Globus pallidus (tissue), 1 donor: ENCODE results near the gene PARP15.
"Not testable (repeated sequence)": the region's sequence is repeated elsewhere in the genome, so short reads cannot be mapped to it uniquely, and the experiment has no call there.

Source experiments
- DNase-seq: peaks from one replicate; pipeline ENCODE4 v3.0.0-alpha.2; 2015; ENCODE audit warnings: low spot score

PARP15 gene

GRCh38 chr3:122619040-122619439 lies 41.6 kb downstream of the PARP15 start:
- no peak for DNase-seq

- DNase-seq = no peak
These were observed 42.9 kb downstream of the PARP15 start for GRCh38 chr3:122620399-122620798.

GRCh38 chr3:122621112-122621511 lies 43.7 kb downstream of the PARP15 start:
- no peak for DNase-seq

GRCh38 chr3:122623031-122623829 lies 45.8 kb downstream of the PARP15 start:
- no peak for DNase-seq

DNA sequence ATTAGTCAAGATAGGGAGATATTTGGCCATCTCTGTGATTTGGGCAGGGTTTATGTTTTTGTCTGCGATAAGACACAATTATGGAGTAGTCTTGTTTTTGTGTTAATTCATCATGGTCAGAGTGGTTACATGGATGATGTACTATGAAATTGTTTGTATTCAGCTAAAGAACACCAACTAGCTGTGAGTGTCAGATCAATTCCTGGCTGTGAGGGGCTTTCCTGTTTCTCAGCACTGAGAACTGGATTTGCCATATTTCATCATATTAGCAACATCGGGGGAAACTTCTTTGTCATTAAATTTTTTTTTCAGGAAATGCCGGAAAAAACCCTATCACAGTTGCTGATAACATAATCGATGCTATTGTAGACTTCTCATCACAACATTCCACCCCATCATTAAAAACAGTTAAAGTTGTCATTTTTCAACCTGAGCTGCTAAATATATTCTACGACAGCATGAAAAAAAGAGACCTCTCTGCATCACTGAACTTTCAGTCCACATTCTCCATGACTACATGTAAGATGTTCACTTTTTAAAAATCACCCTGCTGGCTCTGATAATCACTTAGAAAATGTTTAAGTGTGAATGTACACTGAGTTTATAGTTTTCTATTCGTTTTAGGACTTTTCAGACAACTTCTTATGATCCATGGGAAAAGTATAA lies 49.2 kb downstream of the PARP15 start:
- DNase-seq = no peak

- DNase-seq = no peak
These were observed 49.9 kb downstream of the PARP15 start for GRCh38 chr3:122627301-122627700.

DNA sequence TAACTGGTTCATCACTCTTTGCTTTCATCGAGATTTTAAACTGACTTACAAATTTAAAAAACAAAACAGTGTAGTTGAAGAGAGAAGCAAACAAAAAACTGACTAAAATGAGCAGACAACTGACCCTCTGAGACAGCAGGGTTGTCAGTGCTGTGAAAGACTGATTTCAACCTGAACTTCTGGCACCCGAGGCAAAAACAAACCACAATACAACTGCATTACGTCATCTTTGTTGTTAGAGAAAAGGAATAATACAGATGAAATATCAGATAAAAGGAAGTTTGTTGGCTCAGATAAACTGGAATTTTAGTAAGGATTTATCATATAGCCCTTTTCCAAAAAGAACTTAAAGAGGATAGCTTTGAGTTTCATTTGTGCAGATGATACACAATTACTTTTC lies 51.1 kb downstream of the PARP15 start:
- DNase-seq = no peak

GRCh38 chr3:122629763-122630162 lies 52.3 kb downstream of the PARP15 start:
- DNase-seq = no peak

- no peak for DNase-seq
These were observed 58.3 kb downstream of the PARP15 start for GRCh38 chr3:122635789-122636188.

- no peak for DNase-seq
These were observed 59.2 kb downstream of the PARP15 start for GRCh38 chr3:122636697-122637096.

- DNase-seq = no peak
These were observed 63.1 kb downstream of the PARP15 start for GRCh38 chr3:122640437-122640999.

GRCh38 chr3:122642935-122643334 lies 65.5 kb downstream of the PARP15 start:
- DNase-seq = no peak

GRCh38 chr3:122646146-122646988 lies 68.9 kb downstream of the PARP15 start:
- DNase-seq = no peak

DNA sequence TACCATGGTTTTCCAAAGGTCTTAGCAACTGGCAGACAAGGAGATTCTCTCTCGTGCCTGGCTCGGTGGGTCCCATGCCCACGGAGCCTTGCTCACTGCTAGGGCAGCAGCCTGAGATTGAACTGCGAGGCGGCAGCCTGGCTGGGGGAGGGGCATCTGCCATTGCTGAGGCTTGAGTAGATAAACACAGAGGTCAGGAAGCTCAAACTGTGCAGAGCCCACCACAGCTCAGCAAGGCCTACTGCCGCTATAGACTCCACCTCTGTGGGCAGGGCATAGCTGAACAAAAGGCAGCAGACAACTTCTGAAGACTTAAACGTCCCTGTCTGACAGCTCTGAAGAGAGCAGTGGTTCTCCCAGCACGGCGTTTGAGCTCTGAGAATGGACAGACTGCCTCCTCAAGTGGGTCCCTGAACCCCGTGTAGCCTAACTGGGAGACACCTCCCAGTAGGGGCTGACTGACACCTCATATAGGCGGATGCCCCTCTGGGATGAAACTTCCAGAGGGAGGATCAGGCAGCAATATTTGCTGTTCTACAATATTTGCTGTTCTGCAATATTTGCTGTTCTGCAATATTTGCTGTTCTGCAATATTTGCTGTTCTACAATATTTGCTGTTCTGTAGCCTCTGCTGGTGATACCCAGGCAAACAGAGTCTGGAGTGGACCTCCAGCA lies 73.9 kb downstream of the PARP15 start:
- not testable (repeated sequence) for DNase-seq

DNA sequence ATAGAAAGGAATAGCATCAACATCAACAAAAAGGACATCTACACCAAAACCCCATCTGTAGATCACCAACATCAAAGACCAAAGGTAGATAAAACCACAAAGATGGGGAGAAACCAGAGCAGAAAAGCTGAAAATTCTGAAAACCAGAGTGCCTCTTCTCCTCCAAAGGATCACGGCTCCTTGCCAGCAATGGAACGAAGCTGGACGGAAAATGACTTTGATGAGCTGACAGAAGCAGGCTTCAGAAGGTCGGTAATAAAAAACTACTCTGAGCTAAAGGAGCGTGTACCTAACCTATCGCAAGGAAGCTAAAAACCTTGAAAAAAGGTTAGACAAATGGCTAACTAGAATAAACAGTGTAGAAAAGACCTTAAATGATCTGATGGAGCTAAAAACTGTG lies 74.5 kb downstream of the PARP15 start:
- not testable (repeated sequence) for DNase-seq

DNA sequence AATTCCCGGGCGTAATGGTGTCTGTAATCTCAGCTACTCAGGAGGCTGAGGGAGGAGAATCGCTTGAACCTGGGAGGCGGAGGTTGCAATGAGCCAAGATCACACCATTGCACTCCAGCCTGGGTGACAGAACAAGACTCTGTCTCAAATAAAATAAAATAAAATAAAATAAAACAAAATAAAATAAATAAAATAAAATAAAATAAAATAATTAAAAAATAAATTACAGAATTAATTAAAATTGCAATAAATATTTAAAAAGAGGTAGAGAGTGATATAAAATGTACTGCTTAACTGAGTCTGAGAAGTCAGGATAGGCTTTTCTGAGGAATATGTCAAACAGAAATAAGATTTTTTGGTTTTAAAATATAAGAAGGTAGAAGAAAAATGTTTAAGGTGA lies 80.9 kb downstream of the PARP15 start:
- not testable (repeated sequence) for DNase-seq

DNA sequence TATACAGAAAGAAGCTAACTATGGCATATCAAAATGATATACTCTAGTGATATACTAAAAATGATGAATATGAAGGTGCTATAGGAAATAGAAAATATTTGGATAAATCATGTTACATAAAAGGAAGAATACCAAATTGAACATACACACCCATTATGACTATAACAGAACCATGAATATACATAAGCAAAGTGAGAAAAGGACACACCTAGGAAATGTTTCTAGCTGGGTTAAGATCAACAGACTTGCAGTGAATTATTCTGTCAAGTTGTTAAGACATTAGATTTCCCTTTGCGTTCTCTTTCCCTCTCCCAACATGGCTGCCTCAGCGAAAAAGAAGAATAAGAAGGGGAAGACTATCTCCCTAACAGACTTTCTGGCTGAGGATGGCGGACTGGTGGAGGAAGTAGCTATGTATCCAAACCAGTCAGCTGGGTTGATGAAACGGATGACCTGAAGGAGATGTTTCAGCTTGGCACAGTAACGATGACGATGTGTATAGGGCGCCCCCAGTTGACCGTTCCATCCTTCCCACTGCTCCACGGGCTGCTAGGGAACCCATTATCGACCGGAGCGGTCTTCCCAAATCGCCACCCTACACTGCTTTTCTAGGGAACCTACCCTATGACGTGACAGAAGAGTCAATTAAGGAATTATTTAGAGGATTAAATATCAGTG lies 83.0 kb downstream of the PARP15 start:
- no peak for DNase-seq

GRCh38 chr3:122661633-122662032 lies 84.2 kb downstream of the PARP15 start:
- no peak for DNase-seq

DNA sequence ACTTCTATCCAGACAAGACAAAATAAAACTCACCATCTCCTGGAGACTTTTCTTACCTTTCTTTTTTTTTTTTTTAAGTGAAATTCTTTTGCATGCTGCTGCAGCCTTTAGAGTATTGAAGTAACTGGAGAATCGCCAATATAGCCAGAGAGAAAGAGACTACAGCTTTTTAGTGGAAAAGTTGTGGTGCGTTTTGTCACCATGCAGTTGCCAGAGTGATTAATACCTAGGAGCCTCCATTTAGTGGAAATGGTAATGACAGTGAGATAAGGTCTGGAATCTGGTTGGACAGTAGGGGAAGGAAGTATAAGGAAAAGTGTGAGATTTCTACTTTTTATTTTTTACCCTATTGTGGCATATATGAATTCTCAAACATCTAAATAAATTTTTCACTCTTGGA lies 85.1 kb downstream of the PARP15 start:
- no peak for DNase-seq

DNA sequence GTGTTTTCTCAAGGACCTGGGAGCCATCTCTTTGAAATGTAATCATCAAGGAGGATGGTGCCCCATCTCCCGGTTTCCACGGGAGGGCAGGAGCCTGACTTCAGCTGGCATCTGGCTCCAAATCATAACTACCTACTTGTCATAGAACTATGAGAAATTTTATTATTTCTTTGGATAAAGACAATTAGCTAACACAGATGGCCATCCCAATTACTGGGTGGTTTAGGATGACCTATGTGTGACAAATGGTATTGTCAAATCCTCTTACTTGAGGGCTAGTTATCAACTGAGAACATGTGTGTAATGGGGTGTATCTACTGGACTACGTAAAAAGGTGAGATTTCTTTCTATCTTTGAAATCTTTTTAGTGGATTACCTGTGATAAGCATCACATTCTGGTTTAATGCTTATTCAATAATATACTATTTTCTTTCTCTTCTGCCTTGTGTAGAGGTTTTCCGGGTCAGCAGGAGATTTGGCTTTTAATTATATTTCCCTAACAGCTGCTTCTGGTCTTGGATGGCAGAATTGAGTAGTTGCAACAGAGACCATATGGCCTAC lies 87.9 kb downstream of the PARP15 start:
- DNase-seq = no peak

- DNase-seq = no peak
These were observed 88.4 kb downstream of the PARP15 start for GRCh38 chr3:122665881-122666280.
